K562 (cell line): ENCODE data around the gene DUSP23. TPM values are rescaled to one million over a fixed set of nuclear protein-coding genes. Genes with fewer than 3 reads are reported as not detected.

Source experiments
- ATAC-seq: fragments of 200-7000 bp; cut with Tn5 transposase; 3 replicates; pipeline ENCODE4 v1.9.1; 2020; ENCODE audit warnings: moderate library complexity
- BruUV-seq: library from RNA; stranded (reverse); fragments of 400-500 nt; replicated peaks from 2 replicates; lab custom pipeline; 2021; lab: Mats Ljungman, UMichigan
- CTCF ChIA-PET: fragments of 300-600 bp; formaldehyde crosslinking; extraction: SDS; loops from one replicate; lab custom pipeline; 2021; ENCODE audit warnings: low intra/inter-chr PET ratio; lab: Yijun Ruan, JAX
- POLR2A ChIA-PET: fragments of 300-600, 350-650 bp; sonication (Branson Sonifier 250); formaldehyde crosslinking; extraction: SDS; loops from one replicate; lab custom pipeline; 2021; ENCODE audit warnings: antibody characterized with exemption, inconsistent platforms; lab: Yijun Ruan, JAX
- DNase-seq, 4 experiments: peaks; one replicate each; pipeline versions ENCODE4 v3.0.0 to v3.0.0-alpha.2; 2011 to 2018; ENCODE audit warnings: low spot score in 3 of 4, mixed read lengths in 3 of 4; ENCODE audit errors: extremely low read depth in 1 of 4
- FAIRE-seq: peaks from 2 replicates; lab custom pipeline; 2011; peaks lifted over from hg19 to GRCh38; lab: Jason Lieb, UNC
- H2AFZ ChIP-seq: 2 replicates; pipeline ENCODE4 v1.6.0; 2011; ENCODE audit warnings: low read depth, low read length, control low read depth, inconsistent platforms
- H3K27ac ChIP-seq: fragments of 200-600 bp; 3 replicates; pipeline ENCODE4 v1.8.0; 2011; ENCODE audit warnings: low read depth, mild to moderate bottlenecking, control low read depth, inconsistent platforms, low read length, moderate library complexity, mixed read lengths; ENCODE audit errors: extremely low read depth
- H3K27me3 ChIP-seq, 2 experiments: fragments of 300-600 bp in 1 of 2; 2 replicates in 1 of 2; 3 replicates in 1 of 2; pipeline versions ENCODE4 v1.6.0 to v1.8.0; 2011; ENCODE audit warnings: inconsistent platforms in 2 of 2, low read length in 2 of 2, mild to moderate bottlenecking in 1 of 2, mixed read lengths in 1 of 2, moderate library complexity in 1 of 2; ENCODE audit not compliant: control insufficient read depth in 2 of 2, insufficient read depth in 2 of 2
- H3K36me3 ChIP-seq: fragments of 300-600 bp; 3 replicates; pipeline ENCODE4 v1.8.0; 2011; ENCODE audit warnings: mild to moderate bottlenecking, low read length, inconsistent platforms; ENCODE audit not compliant: control insufficient read depth, insufficient read depth
- H3K4me1 ChIP-seq, 2 experiments: fragments of 200-600 bp in 1 of 2; replicated peaks in 1 of 2; 2 replicates in 1 of 2; 3 replicates in 1 of 2; pipeline versions ENCODE4 v1.5.1 to v1.8.0; 2011; ENCODE audit warnings: inconsistent platforms in 2 of 2, low read length in 2 of 2, mild to moderate bottlenecking in 1 of 2, mixed read lengths in 1 of 2, moderate library complexity in 1 of 2; ENCODE audit not compliant: control insufficient read depth in 2 of 2, insufficient read depth in 2 of 2
- H3K4me2 ChIP-seq: 2 replicates; pipeline ENCODE4 v1.6.1; 2011; ENCODE audit warnings: low read length, control low read depth, inconsistent platforms, mixed read lengths; ENCODE audit not compliant: insufficient read depth
- H3K4me3 ChIP-seq: fragments of 200-600 bp; sonication (generic), shearing (Covaris generic); 2 replicates; pipeline ENCODE4 v1.5.1; 2016; ENCODE audit warnings: control low read depth, inconsistent platforms
- H3K79me2 ChIP-seq: fragments of 200-600 bp; 3 replicates; pipeline ENCODE4 v1.8.0; 2011; ENCODE audit warnings: low read length, inconsistent platforms; ENCODE audit not compliant: control insufficient read depth, insufficient read depth
- H3K9ac ChIP-seq, 2 experiments: 2 replicates each; pipeline versions ENCODE4 v1.6.0 to v1.6.1; 2011; ENCODE audit warnings: low read depth in 2 of 2, low read length in 2 of 2, control low read depth in 1 of 2, inconsistent platforms in 1 of 2, mild to moderate bottlenecking in 1 of 2, mixed read lengths in 1 of 2; ENCODE audit not compliant: insufficient read depth in 1 of 2
- H3K9me1 ChIP-seq: one replicate; pipeline ENCODE4 v1.6.0; 2011; ENCODE audit warnings: inconsistent platforms, mild to moderate bottlenecking, low read length, moderate library complexity; ENCODE audit not compliant: control insufficient read depth, insufficient read depth
- H3K9me3 ChIP-seq: replicated peaks from 2 replicates; pipeline ENCODE4 v1.5.1; 2011; ENCODE audit warnings: low read depth, low read length, inconsistent platforms; ENCODE audit not compliant: control insufficient read depth, insufficient read depth
- H4K20me1 ChIP-seq: replicated peaks from 2 replicates; pipeline ENCODE4 v1.6.1; 2011; ENCODE audit warnings: low read length, inconsistent platforms, mixed read lengths; ENCODE audit not compliant: control insufficient read depth, insufficient read depth
- BHLHE40 ChIP-seq: IDR thresholded peaks from 2 replicates; pipeline ENCODE4 v1.6.1; 2011; ENCODE audit warnings: low read length, improper control_type of control experiment
- BRD9 ChIP-seq: fragments of 450-650 bp; IDR thresholded peaks from 2 replicates; pipeline ENCODE4 v1.6.1; 2018; ENCODE audit warnings: low read depth; ENCODE audit not compliant: partially characterized antibody
- CHD2 ChIP-seq: IDR thresholded peaks from 2 replicates; pipeline ENCODE4 v1.6.1; 2011; ENCODE audit warnings: low read depth, low read length
- CREBBP ChIP-seq: IDR thresholded peaks from one replicate; pipeline ENCODE4 v1.6.1; 2012; ENCODE audit warnings: low read depth, mild to moderate bottlenecking, control low read depth, inconsistent platforms, low read length
- CTCF ChIP-seq, 3 experiments: IDR thresholded peaks in 2 of 3; conservative IDR thresholded peaks in 1 of 3; 2 replicates each; pipeline ENCODE4 v1.5.1; 2011 to 2012; ENCODE audit warnings: low read length in 3 of 3, mild to moderate bottlenecking in 3 of 3, control low read depth in 2 of 3, improper control_type of control experiment in 1 of 3, inconsistent platforms in 1 of 3, low read depth in 1 of 3, mixed read lengths in 1 of 3, moderate library complexity in 1 of 3; ENCODE audit not compliant: insufficient read depth in 2 of 3
- FOS ChIP-seq: IDR thresholded peaks from 3 replicates; pipeline ENCODE4 v1.6.1; 2011; ENCODE audit not compliant: insufficient read length; ENCODE audit errors: extremely low read depth
- KLF10 ChIP-seq: fragments of 250-450 bp; sonication (Bioruptor Pico); IDR thresholded peaks from 2 replicates; pipeline ENCODE4 v1.6.1; 2021; ENCODE audit warnings: matching md5 sums
- NFIC ChIP-seq: fragments of 450-650 bp; IDR thresholded peaks from 2 replicates; pipeline ENCODE4 v1.6.1; 2017; ENCODE audit warnings: mild to moderate bottlenecking, inconsistent platforms
- NFIX ChIP-seq: fragments of 250-450 bp; sonication (Bioruptor Pico); IDR thresholded peaks from 2 replicates; pipeline ENCODE4 v1.4.0; 2020; ENCODE audit warnings: low read depth, mild to moderate bottlenecking, moderate library complexity
- NRF1 ChIP-seq, 2 experiments: fragments of 450-650 bp; IDR thresholded peaks in 1 of 2; conservative IDR thresholded peaks in 1 of 2; 2 replicates each; pipeline ENCODE4 v1.6.1; 2014; ENCODE audit warnings: mild to moderate bottlenecking in 2 of 2
- OTX1 ChIP-seq: fragments of 450-650 bp; formaldehyde crosslinking; IDR thresholded peaks from 2 replicates; pipeline ENCODE4 v1.4.0; 2022; ENCODE audit warnings: mild to moderate bottlenecking
- PTRF ChIP-seq: fragments of 450-650 bp; IDR thresholded peaks from 2 replicates; pipeline ENCODE4 v1.6.1; 2016; ENCODE audit warnings: mild to moderate bottlenecking, missing genetic modification characterization, missing compliant biosample characterization
- RAD21 ChIP-seq, 2 experiments: fragments of 250-450 bp in 1 of 2; fragments of 450-650 bp in 1 of 2; sonication (Bioruptor Pico) in 1 of 2; formaldehyde crosslinking in 1 of 2; IDR thresholded peaks in 1 of 2; conservative IDR thresholded peaks in 1 of 2; 2 replicates each; pipeline versions ENCODE4 v1.4.0 to v1.8.0; 2020 to 2022; ENCODE audit warnings: mild to moderate bottlenecking in 2 of 2, moderate library complexity in 1 of 2
- RAD51 ChIP-seq: fragments of 450-650 bp; IDR thresholded peaks from 2 replicates; pipeline ENCODE4 v1.7.1; 2016; ENCODE audit warnings: low read depth, mild to moderate bottlenecking, borderline replicate concordance
- STAT5A ChIP-seq: IDR thresholded peaks from 2 replicates; pipeline ENCODE4 v1.6.1; 2012; ENCODE audit warnings: low read length, inconsistent platforms, borderline replicate concordance
- ZBTB43 ChIP-seq: sonication (generic); formaldehyde crosslinking; IDR thresholded peaks from 2 replicates; pipeline ENCODE4 v1.8.0; 2023; ENCODE audit warnings: mild to moderate bottlenecking, missing genetic modification reagents
- ZKSCAN8 ChIP-seq: fragments of 200-800 bp; sonication (Bioruptor generic); IDR thresholded peaks from 2 replicates; pipeline ENCODE4 v1.6.1; 2016; ENCODE audit warnings: missing genetic modification characterization, missing compliant biosample characterization
- ZNF124 ChIP-seq: sonication (generic); formaldehyde crosslinking; IDR thresholded peaks from 2 replicates; pipeline ENCODE4 v1.8.1; 2022; ENCODE audit warnings: missing genetic modification reagents
- ZNF239 ChIP-seq: fragments of 250-450 bp; sonication (Bioruptor Pico); IDR thresholded peaks from 2 replicates; pipeline ENCODE4 v1.4.0; 2020; ENCODE audit warnings: mild to moderate bottlenecking
- ZNF444 ChIP-seq: fragments of 250-450 bp; sonication (Bioruptor Pico); IDR thresholded peaks from 2 replicates; pipeline ENCODE4 v1.4.0; 2020; ENCODE audit warnings: mild to moderate bottlenecking, moderate library complexity
- ZNF77 ChIP-seq: fragments of 250-450 bp; sonication (Bioruptor Pico); IDR thresholded peaks from 2 replicates; pipeline ENCODE4 v1.5.0; 2020
- WGBS: fragments of 100-300 bp; shearing (Covaris generic); methylation state at CpG from one replicate; pipeline ENCODE4 v1.1.6; 2016; ENCODE audit warnings: low coverage, mixed read lengths; ENCODE audit not compliant: insufficient coverage; ENCODE audit errors: missing lambda C conversion rate; 5-methylcytosine and 5-hydroxymethylcytosine counted together
- in situ Hi-C: fragments of 300-500 bp; cut with MboI; formaldehyde crosslinking; loops from 4 replicates; pipeline ENCODE4 v1.15.0; 2018; ENCODE audit warnings: inconsistent platforms, mixed read lengths
- intact Hi-C: fragments of 100-400 bp; cut with micrococcal nuclease; formaldehyde crosslinking; loops from 2 replicates; pipeline ENCODE4 v1.14.2; 2022
- polyA plus RNA-seq, 8 experiments: library from polyadenylated mRNA; depleted of rRNA in 4 of 8; stranded (reverse) in 5 of 8; unstranded in 3 of 8; fragments of >200 nt; fragmentation: Nextera tagmentation in 2 of 8; fragmentation: Illumina TruSeq in 1 of 8; extraction: Ambion mirVana in 2 of 8; extraction: Trizol in 1 of 8; gene quantifications; 2 replicates each; pipeline versions ENCODE4 v1.2.1 to v1.2.3, GENCODE V29; 2011 to 2014; ENCODE audit warnings: inconsistent platforms in 1 of 8, missing spikeins in 1 of 8
- total RNA-seq, 7 experiments: library from RNA; depleted of rRNA in 6 of 7; stranded (reverse); fragments of >200 nt in 6 of 7; fragmentation: Illumina TruSeq in 2 of 7; extraction: Trizol in 2 of 7; gene quantifications; 2 replicates each; pipeline versions ENCODE4 v1.2.1 to v1.2.3, GENCODE V29; 2011 to 2021; ENCODE audit warnings: low replicate concordance in 1 of 7

The DUSP23 gene
- total and polyA plus RNA-seq, 9 of the 15 experiments (the other 6 are each of a cell fraction or from before 2014, with no cell fraction given): 1.0 to 34.8 (median 13.7) TPM

GRCh38 chr1:159798893-159799292 is 18.1 kb downstream of the DUSP23 start:
- Histone ChIP-seq H3K4me1 (no peaks in the 10 kb centered on the region), H3K79me2 (no peaks in the 10 kb centered on the region), H3K27ac (no peak overlapping the region), H3K36me3 (no peaks in the 10 kb centered on the region), H4K20me1 (peaks cover 3% of the 10 kb centered on the region; the same call in 1 of the 2 replicates), H2AFZ (no peak overlapping the region), H3K9me3 (no peaks in the 10 kb centered on the region), H3K27me3 (peaks cover 27 to 37% of the 10 kb centered on the region in 2 experiments), H3K9me1 (no peaks in the 10 kb centered on the region), H3K9ac (no peak overlapping the region), H3K4me3 (no peak overlapping the region), H3K4me2 (no peak overlapping the region)
- 0% methylated on average over 2 of the region's 2 CpGs for WGBS
- in situ Hi-C loops: loop anchor here (5.0 kb wide), 1 partner anchor 208 kb away; no protein-coding TSS in a partner anchor
- CTCF ChIA-PET: interaction anchor here (0.9 to 4.4 kb wide), 6 partner anchors 18 to 208 kb away, joined by 3 to 44 read pairs (median 6); partner anchors contain the start of genes DUSP23 and IGSF9
- no TSS peak for BruUV-seq
- FAIRE-seq: peak; percentile 95
- peak; percentile 94 for ATAC-seq
- peak; percentile 66 to 67 (median 66) for DNase-seq
- POLR2A ChIA-PET: interaction anchor here (0.7 to 1.4 kb wide), 5 partner anchors 14 to 208 kb away, joined by 3 to 7 read pairs (median 3); no protein-coding TSS in a partner anchor
- intact Hi-C loops: loop anchor here (1.0 to 10.0 kb wide), 4 partner anchors 92 to 584 kb away; no protein-coding TSS in a partner anchor
- TF ChIP-seq ZKSCAN8: no peak
- TF ChIP-seq STAT5A: no peak
- no peak for TF ChIP-seq FOS
- TF ChIP-seq CREBBP: no peak
- TF ChIP-seq OTX1: no peak
- no peak for TF ChIP-seq ZNF77 (CRISPR knock-in tag)
- no peak for TF ChIP-seq BRD9
- peak; percentile 75 to 87 (median 76) for TF ChIP-seq CTCF (IDR thresholded peaks at IDR 0.05 in 2 of 3, conservative IDR thresholded peaks at IDR 0.05 in 1 of 3; ENCODE audit: insufficient read depth in 2 of 3, low read depth in 1 of 3, low read length in 3 of 3)
- peak in 1 of 2 experiments; percentile 13; a peak in 1 of 4 replicates for TF ChIP-seq NRF1 (conservative IDR thresholded peaks at IDR 0.05 in 1 of 2, IDR thresholded peaks at IDR 0.05 in 1 of 2)
- TF ChIP-seq PTRF: no peak
- TF ChIP-seq RAD21 (CRISPR knock-in tag; conservative IDR thresholded peaks at IDR 0.05 in 1 of 2, IDR thresholded peaks at IDR 0.05 in 1 of 2): peak; percentile 75 to 89
- no peak for TF ChIP-seq KLF10 (CRISPR knock-in tag)
- TF ChIP-seq ZBTB43: no peak
- TF ChIP-seq NFIC: no peak
- no peak for TF ChIP-seq BHLHE40
- TF ChIP-seq ZNF124 (CRISPR knock-in tag): no peak
- no peak for TF ChIP-seq ZNF444
- no peak for TF ChIP-seq CHD2
- TF ChIP-seq ZNF239 (CRISPR knock-in tag): no peak
- TF ChIP-seq NFIX (CRISPR knock-in tag): no peak
- no peak for TF ChIP-seq RAD51
